LHCN-M2 (cell line): ENCODE results near the gene PGAP1. TPM values are rescaled to one million over a fixed set of nuclear protein-coding genes. Genes with fewer than 3 reads are reported as not detected.

Source experiments
- DNase-seq: peaks from one replicate; pipeline ENCODE4 v3.0.0-alpha.2; 2012; ENCODE audit warnings: low read depth
- polyA plus RNA-seq: library from polyadenylated mRNA; unstranded; fragments of >200 nt; gene quantifications from one replicate; pipeline ENCODE4 v1.2.1, GENCODE V29; 2012; ENCODE audit warnings: missing spikeins
- total RNA-seq: library from RNA; depleted of rRNA; stranded (reverse); fragments of >200 nt; gene quantifications from 2 replicates; pipeline ENCODE4 v1.2.3, GENCODE V29; 2014; rRNA removed

The PGAP1 gene
- total RNA-seq = 6.0 and 7.8 TPM in 2 replicates
- polyA plus RNA-seq = 1.7 TPM

- DNase-seq = peak; percentile 91
These were observed at the start of gene PGAP1 for GRCh38 chr2:196926562-196927375. TSS of gene PGAP1 (minus strand) at chr2:196926707. CDS start at chr2:196926616, 91 bp downstream.

- DNase-seq = no peak
These were observed 48.5 kb upstream of the PGAP1 start for GRCh38 chr2:196974970-196975369.

GRCh38 chr2:196971574-196972279 lies 45.2 kb upstream of the PGAP1 start:
- DNase-seq = no peak

GRCh38 chr2:196970099-196970498 lies 43.6 kb upstream of the PGAP1 start:
- DNase-seq = no peak

GRCh38 chr2:196968516-196968915 lies 42.0 kb upstream of the PGAP1 start:
- no peak for DNase-seq

- DNase-seq = no peak
These were observed 41.3 kb upstream of the PGAP1 start for GRCh38 chr2:196967775-196968174.

- peak; percentile 87 for DNase-seq
These were observed 40.6 kb upstream of the PGAP1 start for GRCh38 chr2:196967116-196967515.

GRCh38 chr2:196966061-196966460 lies 39.6 kb upstream of the PGAP1 start:
- no peak for DNase-seq

- DNase-seq = no peak
These were observed 39.1 kb upstream of the PGAP1 start for GRCh38 chr2:196965651-196966050.

GRCh38 chr2:196963961-196964360 lies 37.5 kb upstream of the PGAP1 start:
- no peak for DNase-seq

- no peak for DNase-seq
These were observed 36.5 kb upstream of the PGAP1 start for GRCh38 chr2:196963043-196963442.

- DNase-seq = no peak
These were observed 35.8 kb upstream of the PGAP1 start for GRCh38 chr2:196962325-196962724.

- no peak for DNase-seq
These were observed 35.4 kb upstream of the PGAP1 start for GRCh38 chr2:196961889-196962288.

- DNase-seq = no peak
These were observed 33.3 kb upstream of the PGAP1 start for GRCh38 chr2:196959734-196960338.

GRCh38 chr2:196959281-196959680 lies 32.8 kb upstream of the PGAP1 start:
- DNase-seq = no peak

- DNase-seq = no peak
These were observed 31.5 kb upstream of the PGAP1 start for GRCh38 chr2:196957881-196958525.

- no peak for DNase-seq
These were observed 30.9 kb upstream of the PGAP1 start for GRCh38 chr2:196957442-196957841.

GRCh38 chr2:196956069-196956468 lies 29.6 kb upstream of the PGAP1 start:
- no peak for DNase-seq

GRCh38 chr2:196955036-196955435 lies 28.5 kb upstream of the PGAP1 start:
- no peak for DNase-seq

- DNase-seq = no peak
These were observed 27.5 kb upstream of the PGAP1 start for GRCh38 chr2:196954001-196954400.

GRCh38 chr2:196952936-196953335 lies 26.4 kb upstream of the PGAP1 start:
- DNase-seq = no peak

GRCh38 chr2:196951973-196952372 lies 25.5 kb upstream of the PGAP1 start:
- DNase-seq = no peak
